Femur (tissue), 1 donor: ENCODE measurements around the gene MRPS24.
A peak's percentile ranks its signal among the peaks of the same experiment; 100 is the strongest.

Experiments used
- DNase-seq: peaks from one replicate; pipeline ENCODE4 v3.0.0-alpha.2; 2017

Gene MRPS24

DNA sequence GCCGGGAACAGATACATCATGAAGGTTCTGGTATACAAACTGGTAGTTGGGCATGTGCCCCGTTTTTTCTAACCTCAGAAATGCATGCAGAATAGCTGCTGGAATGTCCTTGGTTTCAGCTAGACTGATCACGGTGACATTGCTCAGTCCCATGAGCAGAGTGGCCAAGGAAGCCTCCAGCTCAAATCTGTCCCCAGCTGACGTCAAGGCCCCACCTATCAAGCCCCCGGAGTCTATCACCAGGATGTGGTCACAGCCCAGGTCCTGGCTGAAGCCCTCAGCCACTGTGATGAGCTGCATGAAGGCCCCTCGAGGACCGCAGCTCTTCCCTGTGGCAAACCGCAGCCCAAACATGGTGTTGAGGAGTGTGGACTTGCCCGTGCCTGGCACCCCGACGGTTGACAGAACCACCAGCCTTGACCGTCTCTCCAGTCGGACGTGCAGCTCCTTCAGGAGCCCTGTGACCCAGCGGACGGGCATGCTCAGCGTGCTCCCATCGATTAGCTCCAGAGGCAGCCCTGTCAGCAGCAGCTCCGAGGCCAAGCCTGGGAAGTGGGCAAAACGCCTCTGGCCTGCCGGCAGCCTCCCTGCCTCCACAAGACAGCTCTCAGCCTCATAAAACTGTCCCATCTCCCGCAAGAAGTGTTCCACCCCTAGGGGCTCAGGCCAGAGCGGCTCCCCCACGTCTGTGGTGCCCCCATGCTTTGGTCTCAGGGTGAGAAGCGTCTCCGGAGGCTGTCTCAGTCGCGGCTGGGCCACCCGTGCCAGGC, 7.8 kb upstream of the MRPS24 start:
- no peak for DNase-seq

DNA sequence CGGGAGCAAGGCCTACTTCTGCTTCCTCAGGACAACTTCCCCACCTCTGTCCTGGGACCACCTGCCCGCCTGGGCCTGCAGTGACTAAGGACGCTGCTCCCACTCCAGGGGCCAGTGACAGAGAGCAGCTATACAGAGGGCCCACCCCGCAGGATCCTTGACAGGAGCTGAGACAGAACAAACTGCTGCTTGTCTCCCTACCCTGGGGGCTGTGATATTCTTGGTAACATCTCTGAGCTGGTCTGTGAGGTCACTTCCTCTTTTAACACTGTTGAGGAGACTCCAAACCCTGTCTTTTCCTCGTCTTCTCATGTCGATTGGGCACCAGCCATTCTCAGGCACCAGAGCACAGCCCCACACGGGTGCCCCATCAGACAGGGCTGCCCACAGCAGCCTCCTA, 6.9 kb upstream of the MRPS24 start:
- DNase-seq = no peak

GRCh38 chr7:43873300-43873699, 4.0 kb upstream of the MRPS24 start:
- DNase-seq = peak; percentile 56

- peak; percentile 86 for DNase-seq
Observed at GRCh38 chr7:43872406-43873110, 3.2 kb upstream of the MRPS24 start.

GRCh38 chr7:43871064-43871463, 1.7 kb upstream of the MRPS24 start:
- no peak for DNase-seq

DNA sequence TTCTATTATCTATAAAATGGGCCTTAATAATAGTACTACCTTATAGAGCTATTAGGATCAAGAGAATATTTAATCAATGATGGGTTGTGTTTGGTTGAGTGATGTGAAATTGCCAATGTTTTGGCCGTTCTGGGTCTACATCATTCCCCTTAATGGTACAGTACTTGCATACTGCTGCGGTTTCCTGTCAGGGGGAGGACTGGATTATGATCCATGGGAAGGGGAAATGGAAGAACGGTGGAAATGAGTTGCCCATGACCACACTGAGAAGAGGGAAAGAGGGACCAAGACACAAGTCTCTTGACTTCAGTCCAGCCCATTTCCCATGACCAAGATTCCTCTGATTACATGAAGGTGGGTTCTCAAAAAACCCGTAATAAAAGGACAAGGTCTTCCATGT, 999 bp upstream of the MRPS24 start:
- DNase-seq = no peak

DNA sequence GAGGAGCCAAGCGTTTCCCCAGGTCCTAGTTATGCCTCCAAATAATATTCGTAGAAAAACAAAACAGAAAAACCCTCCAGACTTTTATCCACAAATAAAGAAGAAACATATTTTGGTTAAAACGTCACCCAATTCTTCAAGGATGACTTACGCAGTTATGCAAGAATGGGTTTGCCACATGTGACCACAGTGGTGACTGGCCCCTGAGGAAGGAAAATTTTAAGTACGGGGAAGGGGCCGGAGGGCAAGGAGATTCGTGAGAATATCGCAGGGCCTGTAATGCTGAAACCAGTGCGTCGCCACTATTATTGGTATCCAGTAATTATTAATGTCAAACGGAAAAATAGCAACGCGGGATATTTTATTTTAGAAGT, 537 bp upstream of the MRPS24 start:
- DNase-seq = peak; percentile 52

- no peak for DNase-seq
Observed at GRCh38 chr7:43868681-43869005, 674 bp downstream of the MRPS24 start.

GRCh38 chr7:43868181-43868580, 1.1 kb downstream of the MRPS24 start:
- no peak for DNase-seq

- DNase-seq = no peak
Observed at GRCh38 chr7:43865277-43865676, 4.0 kb downstream of the MRPS24 start.

- DNase-seq = no peak
Observed at GRCh38 chr7:43864126-43864525, 5.2 kb downstream of the MRPS24 start.

- no peak for DNase-seq
Observed at GRCh38 chr7:43856996-43857395, 12.3 kb downstream of the MRPS24 start.

- DNase-seq = no peak
Observed at GRCh38 chr7:43856316-43856715, 13.0 kb downstream of the MRPS24 start.

DNA sequence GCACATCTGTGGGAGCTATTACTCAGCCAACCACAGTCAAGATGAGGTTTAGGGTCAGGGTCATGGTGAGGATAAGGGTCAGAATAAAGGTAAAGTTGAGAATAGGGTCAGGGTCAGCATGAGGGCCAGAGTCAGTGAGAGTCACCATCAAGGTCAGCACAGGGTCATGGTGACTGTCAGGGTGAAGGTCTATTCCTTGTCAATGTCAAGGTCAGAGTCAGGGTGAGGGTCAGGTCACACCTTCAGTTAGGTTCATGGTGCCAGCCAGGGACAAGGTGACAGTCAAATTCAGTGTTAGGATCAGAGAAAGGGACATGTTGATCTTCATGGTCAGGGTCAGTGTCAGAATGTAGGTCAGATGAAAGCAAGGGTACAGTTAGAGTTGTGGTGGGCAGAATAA, 14.1 kb downstream of the MRPS24 start:
- DNase-seq = no peak

DNA sequence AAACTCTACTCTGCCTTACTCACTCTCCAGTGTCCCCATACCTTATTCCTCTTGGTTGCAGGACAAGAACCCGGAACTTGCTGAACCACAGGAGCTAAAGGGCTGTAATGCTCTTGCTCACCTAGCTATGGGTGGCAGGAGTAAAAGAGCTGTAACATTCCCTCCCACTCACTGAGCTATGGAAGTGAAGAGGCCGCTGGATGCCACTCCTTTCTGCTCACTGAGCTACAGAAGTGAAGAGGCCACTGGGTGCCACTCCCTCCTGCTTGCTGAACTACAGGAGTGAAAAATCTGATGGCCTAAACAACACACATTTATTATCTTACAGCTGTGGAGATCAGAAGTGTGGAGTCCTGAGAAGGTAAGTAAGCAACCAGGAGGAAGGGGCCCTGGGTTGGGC, 17.5 kb downstream of the MRPS24 start:
- DNase-seq = no peak

- peak; percentile 43 for DNase-seq
Observed at GRCh38 chr7:43850348-43851116, 18.8 kb downstream of the MRPS24 start.

- DNase-seq = no peak
Observed at GRCh38 chr7:43849047-43849446, 20.3 kb downstream of the MRPS24 start.

GRCh38 chr7:43847496-43847895, 21.8 kb downstream of the MRPS24 start:
- DNase-seq = no peak

GRCh38 chr7:43844662-43845061, 24.7 kb downstream of the MRPS24 start:
- DNase-seq = no peak

DNA sequence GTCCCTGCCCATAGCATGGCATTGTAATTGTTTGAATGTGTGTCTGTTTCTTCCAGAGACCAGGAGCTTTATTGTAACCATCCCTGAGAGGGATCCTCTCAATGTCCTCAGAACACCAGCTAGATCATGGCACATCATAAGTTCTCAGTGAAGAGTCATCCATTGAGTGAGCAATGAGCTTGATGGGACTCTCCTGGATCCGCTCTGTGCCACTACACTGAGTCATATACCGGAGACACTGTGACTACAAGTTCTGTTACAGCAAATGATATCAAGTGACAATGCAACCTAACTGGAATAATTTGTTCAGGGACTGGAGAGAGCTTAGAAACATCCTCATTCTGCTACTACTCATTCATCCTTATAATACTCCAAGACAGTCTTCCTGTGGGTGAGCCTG, 25.1 kb downstream of the MRPS24 start:
- DNase-seq = no peak

DNA sequence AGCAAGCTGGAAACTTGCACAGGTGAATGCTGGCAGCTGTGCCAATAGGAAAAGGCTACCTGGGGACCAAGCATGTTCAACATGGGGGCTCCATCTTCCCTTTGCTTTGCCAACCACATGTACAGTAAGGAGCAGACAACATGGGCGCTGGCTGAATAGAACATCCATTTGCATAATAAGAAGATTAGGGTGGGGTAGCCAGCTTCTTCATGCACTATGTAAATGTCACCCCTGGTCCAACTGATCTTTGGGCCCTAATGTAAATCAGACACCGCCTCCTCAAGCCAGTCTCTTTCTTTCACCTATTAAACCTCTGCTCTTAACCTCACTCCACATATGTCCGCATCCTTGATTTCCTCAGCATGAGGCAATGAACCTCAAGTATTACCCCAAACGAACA, 26.0 kb downstream of the MRPS24 start:
- DNase-seq = no peak

- DNase-seq = no peak
Observed at GRCh38 chr7:43838201-43838658, 31.1 kb downstream of the MRPS24 start.

DNA sequence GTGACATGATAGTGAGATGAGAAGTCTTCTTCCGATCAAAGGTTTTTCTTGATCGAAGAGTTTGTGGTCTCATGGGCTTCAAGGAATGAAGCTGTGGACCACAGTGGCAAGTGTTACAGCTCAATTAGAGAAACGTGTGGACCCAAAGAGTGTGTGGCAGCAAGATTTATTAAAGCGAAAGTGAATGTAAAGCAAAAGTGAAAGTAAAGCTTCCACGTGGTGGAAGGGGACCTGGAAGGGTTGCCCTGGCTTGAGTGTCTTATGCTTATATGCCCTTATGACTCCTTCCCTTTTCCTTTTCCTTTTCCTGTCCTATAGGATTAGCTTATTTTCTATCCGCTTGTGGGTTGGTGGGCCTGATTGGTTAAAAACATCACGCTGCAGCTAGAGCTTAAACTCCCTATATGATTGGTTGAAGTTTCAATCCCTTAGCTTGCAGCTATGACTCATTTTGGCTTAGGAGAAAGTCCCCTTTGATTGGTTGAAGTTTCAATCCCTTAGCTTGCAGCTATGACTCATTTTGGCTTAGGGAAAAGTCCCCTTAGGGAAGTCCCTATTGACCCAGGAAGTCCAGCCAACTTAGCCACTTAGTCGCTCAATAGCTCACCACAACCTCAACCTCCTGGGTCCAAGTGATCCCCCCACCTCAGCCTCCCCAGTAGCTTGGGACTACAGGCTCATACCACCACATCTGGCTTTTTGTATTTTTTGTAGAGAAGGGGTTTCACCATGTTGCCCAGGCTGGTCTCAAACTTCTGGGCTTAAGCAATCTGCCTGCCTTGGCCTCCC, 34.7 kb downstream of the MRPS24 start:
- no peak for DNase-seq
